Body of pancreas (tissue), 4 donors: ENCODE measurements around the gene LYL1. TPM values are rescaled to one million over a fixed set of nuclear protein-coding genes. Genes with fewer than 3 reads are reported as not detected.

Experiments
- ATAC-seq: fragments of 150-250 bp; one replicate; pipeline ENCODE4 v1.9.1; 2016
- DNase-seq, 4 donors: peaks; one replicate each; pipeline ENCODE4 v3.0.0-alpha.2; 2019
- H3K27ac ChIP-seq, 4 donors: fragments of 200-600 bp; sonication (generic); 1 replicate in 3 of 4; 2 replicates in 1 of 4; pipeline versions ENCODE4 v1.5.1 to v1.6.1; 2016 to 2019; ENCODE audit warnings: mild to moderate bottlenecking in 1 of 4, mixed read lengths in 1 of 4, moderate library complexity in 1 of 4
- H3K27me3 ChIP-seq, 2 donors: fragments of 200-600 bp; sonication (generic); one replicate each; pipeline ENCODE4 v1.6.0; 2016; ENCODE audit warnings: mild to moderate bottlenecking in 1 of 2
- H3K36me3 ChIP-seq, 2 donors: fragments of 200-600 bp; sonication (generic); replicated peaks in 1 of 2; 2 replicates each; pipeline ENCODE4 v1.5.1; 2016; ENCODE audit warnings: low read depth in 2 of 2; ENCODE audit not compliant: insufficient read depth in 1 of 2
- H3K4me1 ChIP-seq: fragments of 200-600 bp; sonication (generic); one replicate; pipeline ENCODE4 v1.6.0; 2016
- H3K4me3 ChIP-seq, 2 donors: fragments of 200-600 bp; sonication (generic); 1 replicate in 1 of 2; 2 replicates in 1 of 2; pipeline ENCODE4 v1.5.1; 2016 to 2019
- H3K9me3 ChIP-seq, 3 donors: fragments of 200-600 bp; sonication (generic); 1 replicate in 2 of 3; 2 replicates in 1 of 3; pipeline ENCODE4 v1.5.1; 2016
- CTCF ChIP-seq, 7 experiments: fragments of 450-650 bp in 4 of 7; fragments of 200-600 bp in 3 of 7; sonication (generic) in 3 of 7; IDR thresholded peaks; one replicate each; pipeline ENCODE4 v1.5.1; 2016 to 2019; ENCODE audit warnings: antibody characterized with exemption in 7 of 7
- POLR2A ChIP-seq, 3 donors: fragments of 450-650 bp; IDR thresholded peaks; one replicate each; pipeline ENCODE4 v1.6.1; 2016; ENCODE audit warnings: antibody characterized with exemption in 3 of 3, mild to moderate bottlenecking in 2 of 3
- WGBS, 2 donors: methylation state at CpG; one replicate each; pipeline ENCODE4 v1.1.5; 2017; 5-methylcytosine and 5-hydroxymethylcytosine counted together
- intact Hi-C: fragments of 100-400 bp; cut with DNase I; formaldehyde crosslinking; loops from one replicate; pipeline ENCODE4 v1.15.1; 2023
- total RNA-seq, 2 donors: library from RNA; depleted of rRNA; stranded (reverse); fragments of >200 nt; gene quantifications; one replicate each; pipeline ENCODE4 v1.1.0, GENCODE V29; 2016

Gene LYL1
- total RNA-seq, 2 donors from 2014 or later, result 3.4 to 6.9 TPM

- no peaks in the 10 kb centered on the region for H3K27me3 ChIP-seq
- WGBS, 2 donors, result 89 to 93% methylated on average over 8 of the region's 8 CpGs
- peaks cover 3% of the 10 kb centered on the region for H3K4me1 ChIP-seq
These were observed 26.3 kb downstream of the LYL1 start for GRCh38 chr19:13076320-13076719.

GRCh38 chr19:13074378-13074777 lies 28.3 kb downstream of the LYL1 start:
- ATAC-seq (no peak), DNase-seq (no peak)
- 81 to 88% methylated on average over 3 to 4 of the region's 4 CpGs for WGBS, 2 donors
- H3K27me3 ChIP-seq, result no peaks in the 10 kb centered on the region
- no peak overlapping the region for H3K4me3 ChIP-seq
- peaks cover 0 to 2% of the 10 kb centered on the region in 2 donors for H3K36me3 ChIP-seq
- intact Hi-C loops, result no loop called here
- no peaks in the 10 kb centered on the region for H3K9me3 ChIP-seq
- TF ChIP-seq POLR2A (IDR thresholded peaks at IDR 0.05), result no peak
- TF ChIP-seq CTCF (IDR thresholded peaks at IDR 0.05), result no peak
- H3K27ac ChIP-seq, result no peak overlapping the region
- H3K4me1 ChIP-seq, result peaks cover 17% of the 10 kb centered on the region

More at GRCh38 chr19:13076320-13076719, 26.3 kb downstream of the LYL1 start:
- ATAC-seq, result no peak
- H3K36me3 ChIP-seq, result peaks cover 0 to 2% of the 10 kb centered on the region in 2 donors
- no peak overlapping the region for H3K4me3 ChIP-seq
- H3K9me3 ChIP-seq, result no peaks in the 10 kb centered on the region
- no peak overlapping the region for H3K27ac ChIP-seq
- TF ChIP-seq CTCF (IDR thresholded peaks at IDR 0.05) (no peak), POLR2A (IDR thresholded peaks at IDR 0.05) (no peak)
- no peak for DNase-seq
- intact Hi-C loops, result no loop called here

DNA sequence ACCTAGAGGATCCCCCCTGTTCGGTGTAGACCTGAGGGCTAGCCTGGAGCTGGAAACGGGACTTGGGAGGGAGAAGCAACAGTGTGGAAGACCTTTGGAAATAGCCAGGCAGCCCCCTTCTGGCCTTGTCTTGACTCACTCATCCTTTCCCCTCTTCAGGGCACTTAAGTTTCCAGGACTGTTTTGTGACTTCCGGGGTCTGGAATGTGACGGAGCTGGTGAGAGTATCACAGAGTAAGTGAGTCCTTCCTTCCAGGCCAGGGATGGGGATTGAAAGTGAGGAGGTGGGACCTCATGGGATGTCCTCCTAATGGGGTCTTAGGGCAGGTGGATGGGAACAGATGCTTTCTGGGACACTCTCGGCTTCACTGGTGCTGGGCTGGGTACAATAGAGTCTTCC lies 29.4 kb downstream of the LYL1 start:
- DNase-seq (no peak), ATAC-seq (no peak)
- H3K4me3 ChIP-seq, result no peak overlapping the region
- H3K36me3 ChIP-seq, result peaks cover 0 to 2% of the 10 kb centered on the region in 2 donors
- intact Hi-C loops, result no loop called here
- WGBS, 2 donors, result 90 to 98% methylated on average over 5 of the region's 5 CpGs
- TF ChIP-seq POLR2A (IDR thresholded peaks at IDR 0.05) (no peak), CTCF (IDR thresholded peaks at IDR 0.05) (no peak)
- no peak overlapping the region for H3K27ac ChIP-seq
- H3K4me1 ChIP-seq, result peaks cover 28% of the 10 kb centered on the region
- H3K27me3 ChIP-seq, result no peaks in the 10 kb centered on the region
- no peaks in the 10 kb centered on the region for H3K9me3 ChIP-seq

DNA sequence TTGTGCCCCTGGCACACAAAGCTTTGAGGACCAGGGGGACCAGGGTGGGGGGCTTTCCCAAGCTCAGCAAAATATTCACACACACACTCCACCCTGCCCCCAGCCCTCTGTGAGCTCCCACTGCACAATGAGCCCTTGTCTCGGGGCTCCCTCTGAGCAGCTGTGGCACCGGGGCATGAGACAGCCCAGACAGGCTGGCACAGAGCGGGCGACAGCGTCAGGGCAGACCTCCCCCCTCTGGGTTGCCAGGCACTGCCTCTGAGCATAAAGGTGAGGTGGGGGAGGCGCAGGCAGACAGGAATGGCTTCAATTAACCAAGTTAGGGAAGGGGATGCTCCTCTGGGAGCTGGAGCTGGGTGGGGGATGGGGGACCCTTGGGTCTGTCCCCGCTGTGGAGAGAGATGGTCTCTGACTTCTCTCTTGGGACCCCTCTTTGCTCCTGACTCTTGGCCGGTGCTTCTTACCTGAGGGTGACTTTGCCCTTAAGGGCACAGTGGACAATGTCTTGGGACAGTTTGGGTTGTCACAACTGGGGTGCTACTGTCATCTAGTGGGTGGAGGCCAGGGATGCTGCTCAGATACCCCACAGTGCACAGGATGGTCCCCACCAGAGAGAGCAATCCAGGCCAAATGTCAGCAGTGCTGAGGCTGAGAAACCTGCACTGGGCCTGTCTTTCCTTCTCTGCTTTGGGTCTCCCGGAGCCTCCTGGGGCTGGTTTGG lies 30.3 kb downstream of the LYL1 start:
- H3K4me1 ChIP-seq, result peaks cover 33% of the 10 kb centered on the region
- no peak overlapping the region for H3K27ac ChIP-seq

More for the DNA sequence above, 30.3 kb downstream of the LYL1 start:
- intact Hi-C loops, result no loop called here
- no peak for TF ChIP-seq POLR2A (IDR thresholded peaks at IDR 0.05)
- no peak for TF ChIP-seq CTCF (IDR thresholded peaks at IDR 0.05)
- H3K4me3 ChIP-seq, result no peak overlapping the region
- 60 to 73% methylated on average over 1 to 9 of the region's 9 CpGs for WGBS, 2 donors
- H3K27me3 ChIP-seq, result no peaks in the 10 kb centered on the region
- ATAC-seq, result no peak
- DNase-seq, result peak in 1 of 4 donors; percentile 42
- H3K36me3 ChIP-seq, result peaks cover 0 to 2% of the 10 kb centered on the region in 2 donors
- no peaks in the 10 kb centered on the region for H3K9me3 ChIP-seq
